GM18873 (cell line): Measurements from ENCODE around the gene RAD52.

Experiments
- ATAC-seq: cut with Tn5 transposase; IDR thresholded peaks from one replicate; pipeline ENCODE4 v1.9.1; 2021; ENCODE audit warnings: mild to moderate bottlenecking, moderate library complexity, moderate number of reproducible peaks; ENCODE audit not compliant: unreplicated experiment, low FRiP score

Gene RAD52

DNA sequence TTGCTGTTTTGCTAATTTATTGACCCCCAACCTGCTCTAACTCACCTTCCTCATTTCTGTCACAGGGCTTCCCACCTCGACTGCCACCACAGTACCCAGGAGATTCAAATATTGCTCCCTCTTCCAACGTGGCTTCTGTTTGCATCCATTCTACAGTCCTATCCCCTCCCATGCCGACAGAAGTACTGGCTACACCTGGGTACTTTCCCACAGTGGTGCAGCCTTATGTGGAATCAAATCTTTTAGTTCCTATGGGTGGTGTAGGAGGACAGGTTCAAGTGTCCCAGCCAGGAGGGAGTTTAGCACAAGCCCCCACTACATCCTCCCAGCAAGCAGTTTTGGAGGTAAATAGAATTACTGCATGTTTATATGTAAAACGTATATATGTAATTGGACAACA lies 68.8 kb downstream of the RAD52 start:
- ATAC-seq = no peak

DNA sequence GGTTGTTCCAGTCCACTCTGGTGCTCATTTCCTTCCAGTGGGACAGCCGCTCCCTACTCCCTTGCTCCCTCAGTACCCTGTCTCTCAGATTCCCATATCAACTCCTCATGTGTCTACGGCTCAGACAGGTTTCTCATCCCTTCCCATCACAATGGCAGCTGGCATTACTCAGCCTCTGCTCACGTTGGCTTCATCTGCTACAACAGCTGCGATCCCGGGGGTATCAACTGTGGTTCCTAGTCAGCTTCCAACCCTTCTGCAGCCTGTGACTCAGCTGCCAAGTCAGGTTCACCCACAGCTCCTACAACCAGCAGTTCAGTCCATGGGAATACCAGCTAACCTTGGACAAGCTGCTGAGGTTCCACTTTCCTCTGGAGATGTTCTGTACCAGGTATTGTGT lies 69.9 kb downstream of the RAD52 start:
- ATAC-seq = no peak

- ATAC-seq = no peak
Measured at GRCh38 chr12:873954-874353, 75.5 kb downstream of the RAD52 start.

DNA sequence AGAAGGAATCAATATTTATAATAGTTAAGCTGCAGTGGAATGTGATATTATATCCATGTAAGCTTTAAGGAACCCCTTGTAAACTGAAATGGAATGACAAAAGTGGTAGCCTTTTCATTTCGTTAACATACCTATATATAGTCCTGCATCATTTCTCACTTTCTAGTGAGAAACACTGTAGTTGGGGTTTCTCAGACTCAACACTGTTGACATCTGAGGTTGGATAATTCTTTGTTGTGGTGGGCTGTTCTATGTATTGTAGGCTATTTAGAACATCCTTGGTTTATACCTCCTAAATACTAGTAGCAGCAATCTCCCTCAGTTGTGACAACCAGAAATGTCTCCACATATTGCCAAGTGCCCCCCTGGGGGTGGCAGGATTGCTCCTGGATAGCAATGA lies 79.1 kb downstream of the RAD52 start:
- ATAC-seq = no peak

GRCh38 chr12:868722-869121 lies 80.8 kb downstream of the RAD52 start:
- no peak for ATAC-seq

DNA sequence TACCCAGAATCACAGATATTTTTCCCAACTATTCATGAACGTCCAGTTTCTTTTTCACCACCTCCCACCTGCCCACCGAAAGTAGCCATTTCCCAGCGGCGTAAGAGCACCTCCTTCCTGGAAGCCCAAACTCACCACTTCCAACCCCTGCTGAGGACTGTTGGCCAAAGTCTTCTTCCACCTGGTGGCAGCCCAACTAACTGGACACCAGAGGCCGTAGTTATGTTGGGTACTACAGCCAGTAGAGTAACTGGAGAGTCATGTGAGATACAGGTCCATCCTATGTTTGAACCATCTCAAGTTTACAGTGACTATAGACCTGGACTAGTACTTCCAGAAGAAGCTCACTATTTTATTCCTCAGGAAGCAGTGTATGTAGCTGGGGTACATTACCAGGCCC lies 81.6 kb downstream of the RAD52 start:
- ATAC-seq = no peak

GRCh38 chr12:865614-866013 lies 83.9 kb downstream of the RAD52 start:
- ATAC-seq = no peak

- ATAC-seq = no peak
Measured at GRCh38 chr12:863285-863684, 86.2 kb downstream of the RAD52 start.

- ATAC-seq = no peak
Measured at GRCh38 chr12:862303-862911, 87.1 kb downstream of the RAD52 start.
